GM10847 (cell line): ENCODE data around the gene EIPR1.

Experiments used
- POLR2A ChIP-seq: IDR thresholded peaks from 2 replicates; pipeline ENCODE4 v1.6.1; 2011; ENCODE audit not compliant: insufficient read length; ENCODE audit errors: extremely low read depth

EIPR1 gene

GRCh38 chr2:3324036-3324386, 53.6 kb downstream of the EIPR1 start:
- TF ChIP-seq POLR2A: no peak

GRCh38 chr2:3323360-3324035, 54.1 kb downstream of the EIPR1 start:
- no peak for TF ChIP-seq POLR2A

DNA sequence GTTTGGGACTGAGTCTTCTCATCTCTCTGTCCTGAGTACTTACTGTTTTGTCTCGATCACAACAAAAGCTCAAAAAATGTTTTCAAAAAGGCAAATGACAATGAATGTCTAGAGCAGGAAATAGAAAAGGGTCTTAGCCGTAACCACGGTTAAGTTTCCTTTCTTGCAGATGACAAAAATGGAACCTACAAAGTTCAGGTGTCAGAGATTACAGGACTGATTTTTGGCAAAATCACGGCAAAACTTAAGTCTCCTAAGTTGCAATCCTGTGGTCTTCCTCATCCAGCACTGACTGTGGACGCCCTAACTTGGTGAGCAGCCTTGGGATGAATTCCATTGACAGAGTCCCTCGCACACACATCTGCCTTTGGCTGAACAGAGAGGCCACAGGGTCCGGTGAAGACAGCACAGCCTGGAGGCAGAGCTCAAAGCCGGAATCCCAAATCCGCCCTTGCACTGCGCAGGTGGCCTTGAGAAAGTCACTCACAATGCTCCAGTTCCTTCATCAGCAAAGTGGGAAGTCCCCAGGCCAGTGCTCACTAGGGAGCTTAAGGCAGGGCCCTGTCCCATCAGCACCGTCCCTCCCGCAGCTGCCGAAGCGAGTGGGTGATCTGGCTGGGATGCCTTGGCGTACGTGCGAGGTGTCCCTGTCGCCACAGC, 55.2 kb downstream of the EIPR1 start:
- no peak for TF ChIP-seq POLR2A

- no peak for TF ChIP-seq POLR2A
Observed at GRCh38 chr2:3321825-3322224, 55.8 kb downstream of the EIPR1 start.

DNA sequence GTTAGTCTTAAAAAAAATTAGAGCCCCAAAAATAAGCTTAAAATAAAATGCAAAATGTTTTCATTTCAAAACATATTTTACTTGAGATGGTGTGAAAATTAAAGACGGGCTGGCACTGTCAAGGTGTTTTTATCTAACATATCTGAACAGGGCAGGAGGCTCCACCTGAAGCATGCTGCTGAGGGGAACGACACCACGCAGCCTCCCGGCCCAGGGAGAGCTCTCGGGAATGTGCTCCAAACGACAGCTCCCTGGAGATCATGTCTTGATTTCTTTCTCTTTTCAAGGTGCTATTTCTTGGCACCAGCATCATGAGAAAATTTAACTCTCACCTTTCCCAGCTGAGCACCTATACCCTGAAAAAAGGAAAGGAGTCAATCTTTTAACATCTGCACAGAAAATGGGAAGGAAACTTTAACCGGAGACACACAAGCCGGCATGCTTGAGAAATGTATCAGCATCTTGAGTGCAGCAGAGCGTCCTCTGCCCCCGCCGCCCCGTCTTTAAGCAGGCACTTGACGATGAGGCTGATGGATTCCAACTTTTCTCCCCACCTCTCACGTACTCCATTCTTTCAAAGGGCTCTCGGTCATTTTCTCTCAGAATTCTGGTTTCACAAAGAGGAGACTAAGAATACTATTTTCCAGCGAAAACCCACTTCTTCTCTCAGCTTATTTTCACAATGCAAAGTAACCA, 56.6 kb downstream of the EIPR1 start:
- TF ChIP-seq POLR2A: no peak

- TF ChIP-seq POLR2A: no peak
Observed at GRCh38 chr2:3319745-3320566, 57.7 kb downstream of the EIPR1 start.

DNA sequence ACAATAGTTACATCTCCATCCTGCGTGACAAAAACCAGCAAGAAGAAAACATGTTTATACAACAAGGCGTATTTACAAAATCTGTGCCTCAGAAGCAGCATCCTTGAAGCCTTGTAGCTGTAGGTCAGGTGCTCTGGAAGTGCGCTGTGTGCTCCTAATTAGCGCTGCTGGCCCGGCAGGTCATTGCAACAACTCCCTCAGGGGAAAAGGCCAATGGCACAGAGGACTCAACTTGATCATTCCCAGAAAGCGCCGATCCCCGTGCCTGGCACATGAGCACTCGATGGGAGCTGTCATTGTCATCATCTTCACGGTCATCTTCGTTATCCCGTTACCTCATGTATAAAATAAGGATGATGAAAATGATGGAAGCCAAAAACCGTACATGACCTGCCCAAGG, 58.5 kb downstream of the EIPR1 start:
- no peak for TF ChIP-seq POLR2A

- no peak for TF ChIP-seq POLR2A
Observed at GRCh38 chr2:3317871-3318590, 59.6 kb downstream of the EIPR1 start.

DNA sequence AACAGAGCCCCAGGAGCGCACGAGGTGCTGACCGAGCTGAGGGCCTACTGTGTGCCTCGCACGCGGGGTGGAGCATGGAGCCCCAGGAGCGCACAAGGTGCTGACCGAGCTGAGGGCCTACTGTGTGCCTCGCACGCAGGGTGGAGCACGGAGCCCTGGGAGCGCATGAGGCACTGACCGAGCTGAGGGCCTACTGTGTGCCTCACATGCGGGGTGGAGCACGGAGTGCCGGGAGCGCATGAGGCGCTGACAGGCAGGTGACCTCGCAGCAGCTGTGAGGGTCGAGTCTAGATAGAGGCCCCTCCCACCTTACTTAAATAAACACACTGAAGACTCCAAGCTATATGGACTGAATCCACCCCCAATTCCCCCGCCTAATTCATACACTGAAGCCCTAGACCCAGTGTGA, 60.3 kb downstream of the EIPR1 start:
- TF ChIP-seq POLR2A: no peak

DNA sequence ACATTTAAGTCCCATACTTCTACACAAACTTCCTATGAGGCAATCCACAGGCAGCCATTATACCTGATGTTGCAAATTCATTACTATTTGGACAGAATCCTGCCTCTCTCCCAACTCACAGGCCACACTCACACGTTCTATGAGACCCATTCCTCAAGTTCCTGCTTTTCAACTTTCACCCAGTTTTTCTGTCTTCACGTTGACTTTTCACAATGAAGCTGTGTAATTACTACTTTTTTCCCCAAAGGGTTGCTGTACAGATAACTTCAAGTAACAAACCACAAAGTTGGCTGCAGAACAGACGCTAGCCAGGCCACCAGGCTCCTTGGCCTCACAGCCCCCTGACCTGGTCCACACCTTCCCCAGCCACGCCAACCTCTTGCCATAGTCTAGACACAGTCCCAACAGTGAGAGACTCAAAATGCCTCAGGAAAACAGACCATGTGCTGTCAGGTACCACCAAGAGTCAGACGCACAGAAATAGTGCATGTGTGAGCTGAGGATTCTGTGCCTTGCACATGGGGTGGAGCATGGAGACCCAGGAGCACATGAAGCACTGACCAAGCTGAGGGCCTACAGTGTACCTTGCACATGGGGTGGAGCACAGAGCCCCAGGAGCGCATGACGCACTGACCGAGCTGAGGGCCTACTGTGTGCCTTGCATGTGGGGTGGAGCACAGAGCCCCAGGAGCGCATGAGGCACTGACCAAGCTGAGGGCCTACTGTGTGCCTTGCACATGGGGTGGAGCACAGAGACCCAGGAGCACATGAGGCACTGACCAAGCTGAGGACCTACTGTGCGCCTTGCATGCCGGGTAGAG, 61.0 kb downstream of the EIPR1 start:
- no peak for TF ChIP-seq POLR2A

DNA sequence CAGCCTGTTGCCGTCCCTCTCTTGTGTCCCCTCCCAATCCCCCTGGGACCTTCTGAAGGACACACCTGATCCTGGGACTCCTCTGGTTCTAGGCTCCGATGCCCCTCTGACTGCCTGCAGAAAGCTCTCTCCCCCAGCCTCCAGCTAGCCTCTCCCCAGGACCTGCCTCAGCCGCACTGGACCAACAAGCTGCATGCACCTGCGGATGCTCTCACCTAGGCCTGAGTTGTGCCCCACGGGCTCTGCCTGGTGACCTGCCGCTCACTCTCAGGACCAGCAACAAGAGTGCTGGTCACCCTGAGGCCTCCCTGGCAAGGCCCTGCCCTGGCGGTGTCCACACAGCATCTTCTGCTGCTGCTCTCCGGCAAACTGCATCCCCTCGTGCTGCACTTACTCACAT, 63.0 kb downstream of the EIPR1 start:
- TF ChIP-seq POLR2A: no peak

DNA sequence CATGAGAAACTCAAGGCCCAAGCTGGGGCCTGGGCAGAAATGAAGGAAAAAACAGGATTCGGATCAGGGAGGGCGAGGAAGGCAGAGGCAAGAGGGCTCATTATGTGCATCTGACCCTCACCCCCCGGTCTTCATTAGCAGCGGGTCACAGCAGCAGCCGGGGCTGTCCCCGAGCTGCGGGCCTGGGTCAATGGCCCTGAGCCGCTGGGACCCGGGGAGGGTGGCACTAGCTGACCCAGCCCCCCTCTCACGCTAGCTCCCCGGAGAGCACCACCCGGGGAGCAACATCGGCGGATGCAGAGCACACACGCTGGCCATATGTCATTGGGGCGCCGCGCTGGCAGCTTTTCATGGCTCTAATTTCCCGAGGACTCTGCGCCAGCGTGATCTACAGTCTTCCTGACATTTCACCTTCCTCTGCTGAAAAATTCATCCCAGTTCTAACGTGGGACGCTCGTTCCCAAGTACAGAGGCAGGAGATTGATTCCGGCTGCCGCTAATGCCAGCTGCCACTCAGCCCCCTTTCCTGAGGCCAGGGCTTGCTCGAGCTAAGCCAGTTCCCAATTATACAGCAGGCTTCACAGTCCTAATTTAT, 63.7 kb downstream of the EIPR1 start:
- no peak for TF ChIP-seq POLR2A

DNA sequence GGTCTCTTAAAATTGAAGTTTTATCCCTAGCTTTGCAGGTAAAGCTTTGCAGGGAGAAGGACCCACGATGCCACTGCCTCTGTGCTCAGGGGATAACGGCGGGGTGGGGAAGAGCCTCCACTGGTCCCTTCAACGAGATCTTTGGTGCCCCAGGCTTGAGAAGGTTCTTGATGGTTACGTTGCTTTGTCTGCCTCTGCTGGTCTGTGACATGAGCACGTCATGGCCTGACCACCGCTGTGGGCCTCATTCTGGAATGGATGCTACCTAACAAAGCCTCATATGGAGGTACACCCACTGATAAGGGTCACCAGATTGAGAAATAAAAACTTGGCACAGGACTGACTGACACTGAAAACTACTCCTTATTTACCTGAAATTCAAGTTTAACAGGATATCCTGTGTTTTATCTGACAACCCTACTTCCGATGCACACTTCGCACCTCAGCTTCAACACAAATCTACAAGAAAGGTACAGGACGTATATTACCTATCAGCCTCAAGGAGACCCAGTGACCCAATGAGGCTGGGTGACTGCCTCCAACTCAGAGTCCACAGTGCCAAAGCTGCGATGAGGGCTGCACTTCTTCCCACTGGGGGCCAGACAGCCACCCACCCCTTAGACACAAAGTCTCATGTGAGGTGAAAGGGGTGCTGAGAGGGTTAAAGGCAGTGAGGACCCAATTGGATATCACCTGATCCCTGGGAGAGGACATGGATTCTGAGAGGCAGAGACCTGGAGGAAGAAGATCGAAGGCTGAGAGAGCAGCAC, 64.9 kb downstream of the EIPR1 start:
- no peak for TF ChIP-seq POLR2A
